GM06990 (cell line): ENCODE measurements around the gene CCL7.

Experiments
- DNase-seq: peaks from one replicate; pipeline ENCODE4 v3.0.0-alpha.2; 2011; ENCODE audit not compliant: insufficient read length; ENCODE audit errors: extremely low read depth
- H3K27me3 ChIP-seq: replicated peaks from 2 replicates; pipeline ENCODE4 v1.6.0; 2011; ENCODE audit warnings: low read length; ENCODE audit not compliant: control insufficient read depth, insufficient read depth
- H3K36me3 ChIP-seq: 2 replicates; pipeline ENCODE4 v1.5.1; 2011; ENCODE audit warnings: low read length; ENCODE audit not compliant: control insufficient read depth, insufficient read depth
- H3K4me3 ChIP-seq: replicated peaks from 2 replicates; pipeline ENCODE4 v1.5.1; 2011; ENCODE audit warnings: low read depth, mild to moderate bottlenecking, control low read depth, low read length
- TF ChIP-seq, protein P1 (sequence below): IDR thresholded peaks from 2 replicates; pipeline ENCODE4 v1.5.1; 2011; ENCODE audit warnings: low read length, control low read depth, mild to moderate bottlenecking, inconsistent platforms; ENCODE audit not compliant: insufficient read depth, poor library complexity, severe bottlenecking

CCL7 gene

DNA sequence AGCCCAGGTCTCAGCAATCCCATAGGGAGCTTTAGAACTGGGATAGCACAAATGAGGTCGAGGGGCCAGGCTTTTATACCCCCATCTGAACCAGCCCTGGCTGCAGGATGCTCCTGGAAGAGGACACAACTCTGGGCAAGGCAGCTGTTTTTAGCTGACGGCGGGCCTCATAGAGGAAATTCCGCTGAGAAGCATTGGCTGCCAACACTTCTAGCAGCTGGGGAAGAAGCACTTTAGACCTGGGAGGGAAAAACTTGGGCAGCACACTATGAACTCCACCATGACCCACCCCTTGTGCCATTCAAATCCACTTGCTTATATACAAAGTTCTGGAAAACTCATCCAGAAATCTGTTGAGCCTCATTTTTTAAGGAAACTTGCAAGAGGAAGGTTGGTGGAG is 20.6 kb downstream of the CCL7 start:
- no peak for DNase-seq
- Histone ChIP-seq H3K4me3 (no peak overlapping the region), H3K36me3 (no peaks in the 10 kb centered on the region), H3K27me3 (no peaks in the 10 kb centered on the region; the same call in 1 of the 2 replicates)
- TF ChIP-seq, protein P1, sequence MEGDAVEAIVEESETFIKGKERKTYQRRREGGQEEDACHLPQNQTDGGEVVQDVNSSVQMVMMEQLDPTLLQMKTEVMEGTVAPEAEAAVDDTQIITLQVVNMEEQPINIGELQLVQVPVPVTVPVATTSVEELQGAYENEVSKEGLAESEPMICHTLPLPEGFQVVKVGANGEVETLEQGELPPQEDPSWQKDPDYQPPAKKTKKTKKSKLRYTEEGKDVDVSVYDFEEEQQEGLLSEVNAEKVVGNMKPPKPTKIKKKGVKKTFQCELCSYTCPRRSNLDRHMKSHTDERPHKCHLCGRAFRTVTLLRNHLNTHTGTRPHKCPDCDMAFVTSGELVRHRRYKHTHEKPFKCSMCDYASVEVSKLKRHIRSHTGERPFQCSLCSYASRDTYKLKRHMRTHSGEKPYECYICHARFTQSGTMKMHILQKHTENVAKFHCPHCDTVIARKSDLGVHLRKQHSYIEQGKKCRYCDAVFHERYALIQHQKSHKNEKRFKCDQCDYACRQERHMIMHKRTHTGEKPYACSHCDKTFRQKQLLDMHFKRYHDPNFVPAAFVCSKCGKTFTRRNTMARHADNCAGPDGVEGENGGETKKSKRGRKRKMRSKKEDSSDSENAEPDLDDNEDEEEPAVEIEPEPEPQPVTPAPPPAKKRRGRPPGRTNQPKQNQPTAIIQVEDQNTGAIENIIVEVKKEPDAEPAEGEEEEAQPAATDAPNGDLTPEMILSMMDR: no peak

DNA sequence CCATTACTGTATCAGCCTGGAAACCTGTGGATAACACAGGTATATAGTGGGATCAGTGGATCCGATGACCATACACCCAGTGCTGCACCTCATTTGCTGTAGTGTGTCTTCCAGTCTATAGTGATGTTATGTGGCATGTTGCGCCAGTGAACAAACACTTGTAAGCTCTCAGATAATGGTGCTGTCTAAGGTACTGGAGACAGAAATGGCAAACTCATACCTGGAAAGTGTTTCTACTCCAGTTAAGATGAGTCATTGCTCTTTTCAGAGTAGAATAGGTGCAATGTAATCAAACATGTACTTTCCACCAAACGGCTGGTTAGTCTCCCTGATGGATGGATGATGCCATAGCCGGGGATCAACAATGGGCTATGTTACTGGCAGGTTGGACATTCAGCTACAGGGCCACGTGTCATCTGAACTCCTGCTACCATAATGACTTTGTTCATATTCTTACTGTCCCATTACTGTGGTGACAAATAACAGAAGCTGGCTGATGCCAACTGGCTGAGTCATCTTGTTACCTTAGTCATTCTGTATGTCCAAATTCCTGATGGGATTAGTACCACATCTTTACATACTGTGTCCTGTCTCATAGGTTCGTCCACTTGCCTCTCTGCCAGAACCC is 21.8 kb downstream of the CCL7 start:
- Histone ChIP-seq H3K27me3 (no peaks in the 10 kb centered on the region; the same call in 1 of the 2 replicates), H3K36me3 (no peaks in the 10 kb centered on the region), H3K4me3 (no peak overlapping the region)
- TF ChIP-seq, protein P1: no peak
- DNase-seq: no peak

DNA sequence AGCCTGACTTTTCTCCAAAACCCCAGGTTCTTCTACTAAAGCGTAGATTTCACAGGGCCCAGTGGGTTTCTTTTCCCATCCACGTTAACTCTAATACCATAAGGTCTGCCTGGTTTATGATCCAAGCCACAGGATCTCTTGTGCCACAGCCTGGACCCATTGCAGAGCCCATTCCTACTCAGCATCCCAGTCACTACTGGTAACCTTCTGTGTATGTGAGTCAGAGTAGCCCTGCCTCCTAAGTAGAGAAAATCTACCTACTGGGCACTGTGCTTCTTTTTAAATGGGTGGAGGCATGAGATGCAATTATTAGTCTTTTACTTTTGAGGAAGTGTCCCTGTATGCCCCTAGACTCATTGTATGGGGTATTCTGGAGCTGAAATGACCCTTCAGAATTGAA is 29.0 kb downstream of the CCL7 start:
- no peaks in the 10 kb centered on the region for H3K27me3 ChIP-seq
- TF ChIP-seq, protein P1: no peak
- H3K4me3 ChIP-seq: no peak overlapping the region
- no peaks in the 10 kb centered on the region for H3K36me3 ChIP-seq
- no peak for DNase-seq

DNA sequence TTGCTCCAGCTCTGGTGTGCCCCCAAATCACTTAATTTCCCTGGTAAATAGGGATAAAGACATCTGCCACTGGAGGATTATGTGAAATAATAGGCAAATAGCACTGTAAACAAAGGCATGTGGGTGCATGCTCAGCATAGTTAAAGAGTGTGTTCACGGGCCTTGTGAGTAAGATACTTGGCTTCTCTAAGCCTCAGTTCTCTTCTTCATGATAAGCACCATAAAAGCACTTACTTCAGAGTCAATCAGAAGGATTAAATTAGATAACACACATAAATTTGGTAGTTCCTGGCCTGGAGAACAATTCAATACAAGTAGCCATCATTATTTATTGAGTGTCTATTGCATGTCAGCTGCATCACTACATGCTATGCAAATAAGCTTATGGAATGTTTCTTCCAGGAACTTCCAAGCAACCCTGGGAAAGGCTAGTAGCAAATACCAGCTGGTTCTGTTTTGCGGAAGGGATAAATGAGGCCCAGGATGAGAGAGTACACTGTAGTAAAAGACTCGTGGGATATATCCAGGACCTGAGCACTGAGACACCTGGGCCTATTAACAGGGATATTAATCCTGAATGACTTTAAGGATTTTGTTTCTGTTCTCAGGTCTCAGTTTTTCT is 30.0 kb downstream of the CCL7 start:
- TF ChIP-seq, protein P1: no peak
- Histone ChIP-seq H3K4me3 (no peak overlapping the region), H3K36me3 (no peaks in the 10 kb centered on the region), H3K27me3 (no peaks in the 10 kb centered on the region)
- no peak for DNase-seq

DNA sequence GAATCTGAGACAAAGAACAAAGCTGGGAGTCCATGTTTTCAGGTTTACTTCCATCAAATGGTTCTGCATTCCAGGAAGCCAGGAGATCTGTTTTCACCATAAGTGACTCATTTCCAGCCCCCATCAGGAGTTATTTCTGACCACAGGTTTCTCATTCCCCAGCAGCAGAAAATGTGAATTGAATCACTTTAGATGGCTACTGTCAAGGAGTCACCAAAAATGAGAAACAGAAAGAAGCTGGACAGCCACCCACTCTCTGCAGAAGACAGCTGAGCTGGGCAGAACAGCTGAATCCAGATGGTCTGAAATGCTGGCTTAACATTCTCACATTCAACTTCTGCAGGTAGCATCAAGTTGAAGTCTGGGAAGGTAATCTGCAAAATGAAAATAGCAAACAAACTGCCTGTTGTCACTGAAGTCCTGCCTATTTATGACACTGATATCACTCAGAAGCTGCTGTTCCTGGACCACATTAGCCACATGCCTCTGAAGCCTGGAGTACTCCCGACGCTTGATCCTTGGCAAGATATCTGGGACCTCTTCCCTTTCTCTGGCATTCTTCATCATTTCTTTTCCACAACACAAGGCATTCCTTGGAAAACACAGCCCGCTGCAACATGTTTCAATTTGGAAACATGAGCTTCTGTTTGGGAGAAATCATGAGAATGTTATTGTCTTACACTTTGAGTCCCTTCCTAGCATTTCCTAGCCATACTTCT is 30.8 kb downstream of the CCL7 start:
- TF ChIP-seq, protein P1: no peak
- H3K36me3 ChIP-seq: no peaks in the 10 kb centered on the region
- no peak overlapping the region for H3K4me3 ChIP-seq
- H3K27me3 ChIP-seq: no peaks in the 10 kb centered on the region
- DNase-seq: peak; percentile 11
